PC-3 (cell line): ENCODE results near the gene LIPN. TPM values are rescaled to one million over a fixed set of nuclear protein-coding genes. Genes with fewer than 3 reads are reported as not detected.

ENCODE experiments used
- ATAC-seq: fragments of 200-7000 bp; cut with Tn5 transposase; 2 replicates; pipeline ENCODE4 v1.9.1; 2020; ENCODE audit warnings: mild to moderate bottlenecking, moderate library complexity
- BruUV-seq: library from RNA; stranded (reverse); fragments of 400-500 nt; replicated peaks from 2 replicates; lab custom pipeline; 2021; lab: Mats Ljungman, UMichigan
- CTCF ChIA-PET: fragments of 300-600 bp; sonication (Branson Sonifier 250); formaldehyde crosslinking; loops from one replicate; lab custom pipeline; 2022; ENCODE audit warnings: antibody characterized with exemption; lab: Charles Lee
- POLR2A ChIA-PET: fragments of 300-600 bp; sonication (Branson Sonifier 250); formaldehyde crosslinking; loops from one replicate; lab custom pipeline; 2022; ENCODE audit warnings: antibody characterized with exemption; ENCODE audit not compliant: unreplicated experiment; lab: Charles Lee
- DNase-seq: peaks from one replicate; pipeline ENCODE4 v3.0.0-alpha.2; 2015
- H2AFZ ChIP-seq: fragments of 300-600 bp; sonication (generic); 2 replicates; pipeline ENCODE4 v1.6.0; 2016; ENCODE audit warnings: antibody characterized with exemption, low read length
- H3F3A ChIP-seq: fragments of 300-600 bp; sonication (generic); one replicate; pipeline ENCODE4 v1.6.0; 2017; ENCODE audit warnings: antibody characterized with exemption, low read length, control low read depth, mild to moderate bottlenecking; ENCODE audit not compliant: unreplicated experiment
- H3K27ac ChIP-seq: fragments of 300-600 bp; sonication (generic); 2 replicates; pipeline ENCODE4 v1.5.1; 2016; ENCODE audit warnings: mild to moderate bottlenecking, low read length
- H3K27me3 ChIP-seq: fragments of 300-600 bp; sonication (generic); 2 replicates; pipeline ENCODE4 v1.6.1; 2016; ENCODE audit warnings: low read length, mixed read lengths
- H3K36me3 ChIP-seq: fragments of 300-600 bp; sonication (generic); 2 replicates; pipeline ENCODE4 v1.6.1; 2016; ENCODE audit warnings: low read depth, mixed run types, low read length, mixed read lengths
- H3K4me1 ChIP-seq: fragments of 300-600 bp; sonication (generic); 2 replicates; pipeline ENCODE4 v1.5.1; 2016; ENCODE audit warnings: low read length; ENCODE audit not compliant: insufficient read depth
- H3K4me2 ChIP-seq: fragments of 300-600 bp; sonication (generic); 2 replicates; pipeline ENCODE4 v1.6.0; 2016; ENCODE audit warnings: low read length
- H3K4me3 ChIP-seq: fragments of 300-600 bp; sonication (generic); 2 replicates; pipeline ENCODE4 v1.5.1; 2016; ENCODE audit warnings: mild to moderate bottlenecking, low read length, mixed read lengths
- H3K79me2 ChIP-seq: fragments of 300-600 bp; sonication (generic); 2 replicates; pipeline ENCODE4 v1.6.1; 2017; ENCODE audit warnings: low read length, mixed read lengths
- H3K9ac ChIP-seq: fragments of 300-600 bp; sonication (generic); 2 replicates; pipeline ENCODE4 v1.6.0; 2016; ENCODE audit warnings: mild to moderate bottlenecking, low read length
- H3K9me2 ChIP-seq: fragments of 300-600 bp; sonication (generic); replicated peaks from 2 replicates; pipeline ENCODE4 v1.6.1; 2016; ENCODE audit warnings: mixed run types, low read length, mixed read lengths
- H3K9me3 ChIP-seq: fragments of 300-600 bp; sonication (generic); 2 replicates; pipeline ENCODE4 v1.6.1; 2016; ENCODE audit warnings: low read length, mixed read lengths
- H4K20me1 ChIP-seq: fragments of 300-600 bp; sonication (generic); 2 replicates; pipeline ENCODE4 v1.6.1; 2016; ENCODE audit warnings: low read length, mixed read lengths
- CTCF ChIP-seq: fragments of 300-600 bp; sonication (generic); conservative IDR thresholded peaks from 2 replicates; pipeline ENCODE4 v1.5.1; 2017; ENCODE audit warnings: antibody characterized with exemption, low read depth, mild to moderate bottlenecking, low read length
- EZH2 ChIP-seq: fragments of 300-600 bp; sonication (generic); IDR thresholded peaks from one replicate; pipeline ENCODE4 v1.6.1; 2017; ENCODE audit warnings: antibody characterized with exemption, mild to moderate bottlenecking, low read length; ENCODE audit not compliant: unreplicated experiment
- EZH2phosphoT487 ChIP-seq: fragments of 300-600 bp; sonication (generic); IDR thresholded peaks from 2 replicates; pipeline ENCODE4 v1.6.1; 2018; ENCODE audit warnings: mild to moderate bottlenecking, antibody characterized with exemption, low read length, borderline replicate concordance
- intact Hi-C: fragments of 100-400 bp; cut with micrococcal nuclease; formaldehyde crosslinking; loops from 2 replicates; pipeline ENCODE4 v1.9.0; 2023
- total RNA-seq: library from RNA; depleted of rRNA; stranded (reverse); fragments of >200 nt; gene quantifications from 2 replicates; pipeline ENCODE4 v1.2.3, GENCODE V29; 2014

The LIPN gene
- total RNA-seq, 1 experiment from 2014 or later: not detected

DNA sequence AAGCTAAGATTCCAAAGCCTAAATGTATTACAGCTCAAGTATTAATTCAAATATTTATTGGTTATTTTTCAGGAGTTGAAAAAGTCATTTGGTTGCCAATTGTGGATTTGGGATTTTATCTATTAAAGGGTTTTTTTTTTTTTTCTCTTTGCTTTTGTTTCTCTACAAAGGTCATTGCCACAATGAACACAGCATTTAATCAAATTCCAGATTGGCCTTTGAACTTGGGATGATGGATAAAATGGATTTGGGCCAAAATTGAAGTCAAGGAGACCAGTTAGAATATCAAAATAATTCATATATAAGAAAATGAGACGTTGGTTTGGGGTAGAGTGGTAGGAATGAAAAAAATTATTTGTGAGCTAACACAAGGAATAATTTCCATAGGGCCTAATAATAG, 9.6 kb downstream of the LIPN start:
- DNase-seq: no peak
- Histone ChIP-seq H3K4me2 (no peak overlapping the region), H3K4me3 (no peak overlapping the region), H3K9me2 (no peaks in the 10 kb centered on the region), H3K36me3 (no peaks in the 10 kb centered on the region), H3K79me2 (no peaks in the 10 kb centered on the region), H3F3A (no peaks in the 10 kb centered on the region), H3K9me3 (no peaks in the 10 kb centered on the region), H4K20me1 (no peaks in the 10 kb centered on the region), H2AFZ (no peak overlapping the region), H3K9ac (no peak overlapping the region), H3K27ac (no peak overlapping the region), H3K4me1 (no peaks in the 10 kb centered on the region), H3K27me3 (no peaks in the 10 kb centered on the region)
- BruUV-seq: no TSS peak
- TF ChIP-seq EZH2: no peak
- TF ChIP-seq CTCF: no peak
- no peak for TF ChIP-seq EZH2phosphoT487
- no peak for ATAC-seq
- CTCF ChIA-PET: no interaction called here
- intact Hi-C loops: no loop called here
- POLR2A ChIA-PET: no interaction called here

- H3K27me3 ChIP-seq: no peaks in the 10 kb centered on the region
- H3K4me2 ChIP-seq: no peak overlapping the region
- H3K4me3 ChIP-seq: no peak overlapping the region
- intact Hi-C loops: no loop called here
- no peak overlapping the region for H2AFZ ChIP-seq
- no peaks in the 10 kb centered on the region for H3F3A ChIP-seq
- H3K9me3 ChIP-seq: no peaks in the 10 kb centered on the region
- POLR2A ChIA-PET: no interaction called here
- DNase-seq (no peak), ATAC-seq (no peak)
- CTCF ChIA-PET: no interaction called here
- no peaks in the 10 kb centered on the region for H4K20me1 ChIP-seq
- H3K9ac ChIP-seq: no peak overlapping the region
- H3K9me2 ChIP-seq: no peaks in the 10 kb centered on the region
- H3K4me1 ChIP-seq: no peaks in the 10 kb centered on the region
- no TSS peak for BruUV-seq
- no peaks in the 10 kb centered on the region for H3K79me2 ChIP-seq
- TF ChIP-seq CTCF (no peak), EZH2 (no peak), EZH2phosphoT487 (no peak)
- H3K27ac ChIP-seq: no peak overlapping the region
- H3K36me3 ChIP-seq: no peaks in the 10 kb centered on the region
These were observed 21.4 kb downstream of the LIPN start for GRCh38 chr10:88781206-88781605.

GRCh38 chr10:88782222-88782621, 22.4 kb downstream of the LIPN start:
- intact Hi-C loops: no loop called here
- Histone ChIP-seq H3K4me1 (no peaks in the 10 kb centered on the region), H3K9me2 (no peaks in the 10 kb centered on the region), H3K27me3 (no peaks in the 10 kb centered on the region), H3K4me3 (no peak overlapping the region), H3K9me3 (no peaks in the 10 kb centered on the region), H3K36me3 (no peaks in the 10 kb centered on the region), H3K9ac (no peak overlapping the region), H3K79me2 (no peaks in the 10 kb centered on the region), H4K20me1 (no peaks in the 10 kb centered on the region), H3K4me2 (no peak overlapping the region), H2AFZ (no peak overlapping the region), H3F3A (no peaks in the 10 kb centered on the region), H3K27ac (no peak overlapping the region)
- TF ChIP-seq EZH2phosphoT487 (no peak), EZH2 (no peak), CTCF (no peak)
- POLR2A ChIA-PET: no interaction called here
- no peak for ATAC-seq
- no peak for DNase-seq
- no TSS peak for BruUV-seq
- CTCF ChIA-PET: no interaction called here
